GM12891 (cell line): ENCODE results near the gene PTRH1.

Experiments
- PAX5 ChIP-seq: IDR thresholded peaks from 2 replicates; pipeline ENCODE4 v1.6.1; 2011; ENCODE audit warnings: low read length, moderate library complexity, mild to moderate bottlenecking; ENCODE audit not compliant: insufficient read depth, severe bottlenecking
- POLR2A ChIP-seq: IDR thresholded peaks from 2 replicates; pipeline ENCODE4 v1.6.1; 2011; ENCODE audit warnings: low read depth, low read length, control low read depth
- POLR2AphosphoS5 ChIP-seq: IDR thresholded peaks from 2 replicates; pipeline ENCODE4 v1.6.1; 2011; ENCODE audit warnings: low read depth, low read length, control low read depth
- POU2F2 ChIP-seq: IDR thresholded peaks from 2 replicates; pipeline ENCODE4 v1.6.1; 2011; ENCODE audit warnings: low read depth, mild to moderate bottlenecking, control low read depth, low read length, moderate library complexity
- TAF1 ChIP-seq: IDR thresholded peaks from 2 replicates; pipeline ENCODE4 v1.6.1; 2011; ENCODE audit warnings: low read depth, low read length, control low read depth

DNA sequence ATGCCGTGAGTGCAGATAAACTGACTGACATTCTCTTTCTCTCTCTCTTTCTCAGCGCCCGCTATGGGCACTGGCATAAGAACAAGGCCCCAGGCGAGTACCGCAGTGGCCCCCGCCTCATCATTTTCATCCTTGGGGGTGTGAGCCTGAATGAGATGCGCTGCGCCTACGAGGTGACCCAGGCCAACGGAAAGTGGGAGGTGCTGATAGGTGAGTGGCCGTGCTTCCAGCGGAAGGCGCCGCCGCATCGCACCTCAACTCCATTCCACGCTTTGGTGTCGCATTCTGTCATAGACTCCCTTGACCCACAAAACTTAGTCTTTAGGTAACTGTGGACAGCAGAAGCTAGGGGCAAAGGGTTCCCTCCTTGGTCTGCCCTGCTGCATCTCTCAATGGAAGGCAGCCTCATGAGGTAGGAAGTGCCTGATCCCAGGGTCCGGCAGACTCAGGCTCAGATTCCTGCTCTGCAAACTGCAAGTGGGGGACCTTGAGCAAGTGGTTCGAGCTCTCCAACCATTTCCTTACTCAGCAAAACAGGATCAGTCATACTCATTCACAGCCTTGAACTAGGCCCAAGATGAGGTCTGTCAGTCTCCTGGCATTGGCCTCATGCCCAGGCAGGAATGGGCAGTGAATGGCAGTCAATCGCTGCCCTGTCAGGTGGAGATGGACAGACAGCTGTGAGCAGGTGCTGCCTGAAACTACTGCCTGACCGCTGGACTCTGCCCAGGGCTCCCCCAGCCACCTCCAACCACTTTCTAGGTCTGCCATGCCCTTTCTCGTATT is 32.9 kb downstream of the PTRH1 start:
- TF ChIP-seq POLR2A (no peak), TAF1 (no peak), PAX5 (no peak), POLR2AphosphoS5 (no peak), POU2F2 (no peak)
